GM18909 (cell line): ENCODE results near the gene ELL3.
"Not testable (repeated sequence)": the region's sequence is repeated elsewhere in the genome, so short reads cannot be mapped to it uniquely, and the experiment has no call there.

Experiments used
- ATAC-seq: cut with Tn5 transposase; IDR thresholded peaks from one replicate; pipeline ENCODE4 v1.9.1; 2021; ENCODE audit warnings: mild to moderate bottlenecking; ENCODE audit not compliant: unreplicated experiment, poor library complexity

ELL3 gene

GRCh38 chr15:43776718-43777266 is at the start of gene ELL3:
Gene ELL3 (minus strand): TSS chr15:43776966. CDS start chr15:43776901, 65 bp downstream.
- peak; percentile 39 for ATAC-seq

GRCh38 chr15:43826029-43826507 is 49.3 kb upstream of the ELL3 start:
- ATAC-seq: no peak

GRCh38 chr15:43825305-43825704 is 48.5 kb upstream of the ELL3 start:
- not testable (repeated sequence) for ATAC-seq

- peak; percentile 81 for ATAC-seq
Measured at GRCh38 chr15:43824302-43825246, 47.8 kb upstream of the ELL3 start, which contains the start of gene MFAP1. Gene MFAP1 (minus strand): TSS chr15:43824690. CDS start chr15:43824569, 121 bp downstream.

GRCh38 chr15:43821505-43821904 is 44.7 kb upstream of the ELL3 start:
- ATAC-seq: no peak

GRCh38 chr15:43815064-43815463 is 38.3 kb upstream of the ELL3 start:
- not testable (repeated sequence) for ATAC-seq

- no peak for ATAC-seq
Measured at GRCh38 chr15:43808960-43809678, 32.4 kb upstream of the ELL3 start.

GRCh38 chr15:43808435-43808950 is 31.7 kb upstream of the ELL3 start:
- ATAC-seq: no peak

GRCh38 chr15:43802676-43803075 is 25.9 kb upstream of the ELL3 start:
- not testable (repeated sequence) for ATAC-seq

GRCh38 chr15:43800286-43801141 is 23.7 kb upstream of the ELL3 start, which contains the start of gene HYPK:
Gene HYPK (plus strand): TSS chr15:43800599. CDS start chr15:43800623, 24 bp downstream.
- peak; percentile 91 for ATAC-seq

- ATAC-seq: no peak
Measured at GRCh38 chr15:43799945-43800285, 23.1 kb upstream of the ELL3 start, which contains the start of gene SERINC4. Gene SERINC4 (minus strand): TSS chr15:43800220. CDS start chr15:43799986, 234 bp downstream.

- no peak for ATAC-seq
Measured at GRCh38 chr15:43799209-43799944, 22.6 kb upstream of the ELL3 start.

GRCh38 chr15:43796566-43796965 is 19.8 kb upstream of the ELL3 start:
- no peak for ATAC-seq

GRCh38 chr15:43795997-43796396 is 19.2 kb upstream of the ELL3 start:
- ATAC-seq: no peak

- ATAC-seq: no peak
Measured at GRCh38 chr15:43795197-43795596, 18.4 kb upstream of the ELL3 start.

- no peak for ATAC-seq
Measured at GRCh38 chr15:43794269-43795037, 17.7 kb upstream of the ELL3 start.

GRCh38 chr15:43793647-43794046 is 16.9 kb upstream of the ELL3 start:
- no peak for ATAC-seq
